T-helper 2 cell treated with Interferon-gamma antibody and Interleukin-4, amounts not matched to agents 5 μg/mL and 100 μg/mL, for 36 hours (primary cell): ENCODE data around the gene APOL6.

Source experiments
- DNase-seq: peaks from one replicate; pipeline ENCODE4 v3.0.0; 2021; ENCODE audit warnings: low spot score
- H3K27ac Mint-ChIP-seq: one replicate; pipeline ENCODE4 v1.8.0; 2021; ENCODE audit warnings: mild to moderate bottlenecking, mixed read lengths
- H3K27me3 Mint-ChIP-seq: one replicate; pipeline ENCODE4 v1.8.0; 2021; ENCODE audit warnings: low read depth, mixed read lengths
- H3K36me3 Mint-ChIP-seq: one replicate; pipeline ENCODE4 v1.8.0; 2021; ENCODE audit warnings: low read depth, mixed read lengths
- H3K4me1 Mint-ChIP-seq: one replicate; pipeline ENCODE4 v1.8.0; 2021; ENCODE audit warnings: low read depth, mixed read lengths
- H3K4me3 Mint-ChIP-seq: one replicate; pipeline ENCODE4 v1.8.0; 2022; ENCODE audit warnings: mild to moderate bottlenecking, moderate library complexity, mixed read lengths
- H3K9me3 Mint-ChIP-seq: one replicate; pipeline ENCODE4 v1.8.0; 2021; ENCODE audit warnings: mixed read lengths

The APOL6 gene, protein sequence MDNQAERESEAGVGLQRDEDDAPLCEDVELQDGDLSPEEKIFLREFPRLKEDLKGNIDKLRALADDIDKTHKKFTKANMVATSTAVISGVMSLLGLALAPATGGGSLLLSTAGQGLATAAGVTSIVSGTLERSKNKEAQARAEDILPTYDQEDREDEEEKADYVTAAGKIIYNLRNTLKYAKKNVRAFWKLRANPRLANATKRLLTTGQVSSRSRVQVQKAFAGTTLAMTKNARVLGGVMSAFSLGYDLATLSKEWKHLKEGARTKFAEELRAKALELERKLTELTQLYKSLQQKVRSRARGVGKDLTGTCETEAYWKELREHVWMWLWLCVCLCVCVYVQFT

DNA sequence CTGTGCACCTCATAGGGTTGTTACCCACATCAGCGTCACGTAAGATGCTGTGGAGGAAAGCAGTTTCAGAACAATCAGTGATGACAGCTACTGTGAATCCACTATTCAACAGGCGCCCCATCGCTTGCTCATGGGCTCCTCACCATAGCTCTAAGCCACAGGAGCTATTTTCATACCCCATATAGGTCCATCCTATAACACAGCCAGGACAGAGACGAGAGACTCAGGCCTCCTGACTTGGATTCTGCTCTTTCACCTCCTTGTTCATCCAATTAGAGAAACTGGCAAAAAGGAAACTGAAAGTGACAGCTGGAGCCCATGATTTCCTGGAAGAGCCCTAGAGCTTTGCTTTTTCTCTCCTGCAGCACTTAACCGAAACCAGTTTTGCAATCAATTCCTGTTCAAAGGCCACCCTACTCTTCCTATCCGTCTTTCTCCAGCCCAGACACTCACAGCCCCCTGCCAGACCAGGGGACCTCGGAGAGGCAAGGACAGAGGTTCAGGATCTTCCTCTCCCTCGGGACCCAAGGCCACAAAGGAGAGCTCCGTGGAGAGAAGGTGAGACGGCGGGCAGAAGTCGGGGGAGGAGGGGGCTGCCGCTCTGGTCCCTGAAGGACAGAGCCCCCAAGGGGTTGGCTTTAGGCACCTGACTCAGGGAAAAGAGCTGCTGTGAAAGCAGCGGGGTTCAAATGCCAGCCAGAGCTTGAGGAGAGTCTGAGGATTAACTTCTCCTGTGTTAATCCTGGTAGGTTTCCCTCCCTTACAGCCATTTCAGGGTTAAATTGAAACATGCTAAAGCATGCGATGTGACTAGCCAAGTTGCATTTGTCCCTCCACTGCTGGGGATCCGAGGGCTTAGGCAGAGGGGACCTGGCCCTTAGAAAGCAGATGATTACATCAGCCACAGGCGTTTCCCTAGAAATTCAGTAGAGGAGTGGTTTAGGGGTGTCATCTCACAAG is at the start of gene APOL6:
Gene APOL6, plus strand, starts transcription at position 381 of the 960 bp plus-strand sequence. CDS start 7,980 bp downstream, outside the sequence.
- H3K4me3 Mint-ChIP-seq = peak within 1 kb of the TSS; percentile 100
- peaks cover 45% of the 10 kb centered on the region for H3K36me3 Mint-ChIP-seq
- peaks cover 7% of the 10 kb centered on the region for H3K9me3 Mint-ChIP-seq
- no peaks in the 10 kb centered on the region for H3K27me3 Mint-ChIP-seq
- H3K4me1 Mint-ChIP-seq = peaks cover 24% of the 10 kb centered on the region
- peak within 1 kb of the TSS; percentile 100 for H3K27ac Mint-ChIP-seq
- peak; percentile 71 for DNase-seq

DNA sequence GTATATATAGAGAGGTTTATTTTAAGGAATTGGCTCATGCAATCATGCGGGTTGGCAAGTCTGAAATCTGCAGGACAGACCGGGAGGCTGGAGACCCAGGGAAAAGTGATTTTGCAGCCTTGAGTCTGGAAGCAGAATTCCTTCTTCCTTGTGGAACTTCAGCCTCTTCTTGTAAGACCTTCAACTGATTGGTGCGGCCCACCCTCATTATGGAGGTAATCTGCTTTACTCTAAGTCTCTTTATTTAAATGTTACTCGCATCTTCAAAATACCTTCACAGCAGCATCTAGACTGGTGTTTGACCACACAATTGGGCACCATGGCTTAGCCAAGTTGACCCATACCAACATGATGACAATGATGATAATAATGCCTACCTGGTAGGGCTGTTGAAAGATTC is 48.9 kb upstream of the APOL6 start:
- Mint-ChIP-seq H3K36me3 (no peaks in the 10 kb centered on the region), H3K27me3 (no peaks in the 10 kb centered on the region), H3K4me3 (no peak overlapping the region), H3K27ac (no peak overlapping the region), H3K4me1 (no peaks in the 10 kb centered on the region), H3K9me3 (no peaks in the 10 kb centered on the region)
- DNase-seq = no peak

DNA sequence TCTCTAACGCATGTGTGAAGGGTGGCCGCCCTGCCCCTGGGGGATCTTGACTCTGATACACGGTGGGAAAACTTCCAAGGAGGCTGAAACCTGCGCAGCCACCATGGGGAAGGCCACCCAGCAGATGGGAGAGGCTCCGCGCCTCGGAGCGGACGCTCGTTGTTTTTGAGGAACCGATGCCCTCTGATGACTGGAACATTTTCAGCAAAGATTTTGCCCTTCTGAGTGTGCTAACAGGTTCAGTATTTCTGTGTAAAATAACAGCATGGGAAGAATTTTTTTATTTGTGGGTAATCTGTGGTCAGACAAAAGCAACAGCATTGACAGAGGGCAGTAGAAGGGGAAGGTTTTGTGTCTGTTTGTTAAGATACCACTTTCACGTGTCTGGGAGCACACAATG is 47.8 kb upstream of the APOL6 start:
- no peaks in the 10 kb centered on the region for H3K9me3 Mint-ChIP-seq
- H3K4me1 Mint-ChIP-seq = peaks cover 6% of the 10 kb centered on the region
- H3K4me3 Mint-ChIP-seq = no peak overlapping the region
- DNase-seq = no peak
- no peaks in the 10 kb centered on the region for H3K36me3 Mint-ChIP-seq
- no peak overlapping the region for H3K27ac Mint-ChIP-seq
- H3K27me3 Mint-ChIP-seq = no peaks in the 10 kb centered on the region

DNA sequence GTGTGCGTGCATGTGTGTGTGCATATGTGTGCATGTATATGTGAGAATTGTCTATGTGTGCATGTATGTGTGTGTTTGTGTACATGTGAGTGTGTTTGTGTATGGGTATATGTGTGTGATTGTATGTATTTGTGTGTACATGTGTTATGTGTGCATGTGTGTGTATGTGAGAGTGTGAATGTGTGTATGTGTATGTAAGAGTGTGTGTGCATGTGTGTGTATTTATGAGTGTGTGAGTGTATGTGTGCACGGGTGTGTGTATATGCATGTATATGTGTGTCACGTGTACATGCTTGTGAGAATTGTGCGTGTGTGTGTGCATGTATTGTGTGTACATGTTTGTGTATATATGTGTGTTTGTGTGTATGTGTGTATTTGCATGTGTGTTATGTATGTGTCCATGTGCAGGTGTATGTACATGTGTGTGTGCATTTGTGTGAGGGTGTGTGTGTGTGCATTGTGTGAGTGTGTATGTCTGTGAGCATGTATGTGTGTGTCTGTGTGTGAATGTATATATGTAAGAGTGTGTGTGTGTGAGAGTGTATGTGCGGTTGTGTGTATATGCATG is 47.1 kb upstream of the APOL6 start:
- no peak for DNase-seq
- H3K27ac Mint-ChIP-seq = no peak overlapping the region
- H3K4me3 Mint-ChIP-seq = no peak overlapping the region
- H3K36me3 Mint-ChIP-seq = no peaks in the 10 kb centered on the region
- H3K9me3 Mint-ChIP-seq = no peaks in the 10 kb centered on the region
- H3K27me3 Mint-ChIP-seq = no peaks in the 10 kb centered on the region
- peaks cover 8% of the 10 kb centered on the region for H3K4me1 Mint-ChIP-seq

DNA sequence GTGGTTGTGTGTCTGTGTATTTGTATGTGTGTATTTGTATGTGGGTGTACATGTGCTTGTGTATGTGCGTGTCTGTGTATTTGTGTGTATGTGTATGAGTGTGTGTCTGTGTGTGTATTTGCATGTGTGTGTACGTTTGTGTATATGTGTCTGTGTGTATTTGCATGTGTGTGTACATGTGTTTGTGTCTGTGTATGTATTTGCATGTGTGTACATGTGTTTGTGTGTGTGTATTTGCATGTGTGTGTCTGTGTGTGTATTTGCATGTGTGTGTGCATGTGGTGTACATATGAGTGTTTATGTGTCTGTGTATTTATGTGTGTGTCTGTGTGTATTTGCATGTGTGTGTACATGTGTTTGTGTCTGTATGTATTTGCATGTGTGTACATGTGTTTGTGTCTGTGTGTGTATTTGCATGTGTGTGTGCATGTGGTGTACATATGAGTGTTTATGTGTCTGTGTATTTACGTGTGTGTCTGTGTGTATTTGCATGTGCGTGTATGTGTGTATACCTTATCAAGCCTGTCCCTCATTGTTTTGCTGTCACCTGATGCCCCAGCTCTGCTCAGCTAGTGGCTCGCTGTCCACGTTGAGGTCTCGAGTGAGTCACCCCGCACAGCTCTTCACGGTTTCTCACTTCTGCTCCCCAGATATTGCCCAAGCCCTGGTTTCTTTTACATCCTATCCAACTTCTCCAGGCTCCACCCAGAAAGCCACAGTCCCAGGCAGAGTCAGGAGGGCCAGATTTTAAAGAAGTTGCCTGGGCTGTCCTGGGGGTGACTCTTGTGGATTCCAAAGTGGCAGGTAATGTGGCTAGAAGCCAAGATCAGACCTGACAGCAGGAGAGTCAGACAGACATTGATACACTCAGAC is 46.3 kb upstream of the APOL6 start:
- no peaks in the 10 kb centered on the region for H3K36me3 Mint-ChIP-seq
- no peak overlapping the region for H3K4me3 Mint-ChIP-seq
- DNase-seq = no peak
- no peak overlapping the region for H3K27ac Mint-ChIP-seq
- H3K9me3 Mint-ChIP-seq = no peaks in the 10 kb centered on the region
- H3K27me3 Mint-ChIP-seq = no peaks in the 10 kb centered on the region
- H3K4me1 Mint-ChIP-seq = peaks cover 8% of the 10 kb centered on the region

DNA sequence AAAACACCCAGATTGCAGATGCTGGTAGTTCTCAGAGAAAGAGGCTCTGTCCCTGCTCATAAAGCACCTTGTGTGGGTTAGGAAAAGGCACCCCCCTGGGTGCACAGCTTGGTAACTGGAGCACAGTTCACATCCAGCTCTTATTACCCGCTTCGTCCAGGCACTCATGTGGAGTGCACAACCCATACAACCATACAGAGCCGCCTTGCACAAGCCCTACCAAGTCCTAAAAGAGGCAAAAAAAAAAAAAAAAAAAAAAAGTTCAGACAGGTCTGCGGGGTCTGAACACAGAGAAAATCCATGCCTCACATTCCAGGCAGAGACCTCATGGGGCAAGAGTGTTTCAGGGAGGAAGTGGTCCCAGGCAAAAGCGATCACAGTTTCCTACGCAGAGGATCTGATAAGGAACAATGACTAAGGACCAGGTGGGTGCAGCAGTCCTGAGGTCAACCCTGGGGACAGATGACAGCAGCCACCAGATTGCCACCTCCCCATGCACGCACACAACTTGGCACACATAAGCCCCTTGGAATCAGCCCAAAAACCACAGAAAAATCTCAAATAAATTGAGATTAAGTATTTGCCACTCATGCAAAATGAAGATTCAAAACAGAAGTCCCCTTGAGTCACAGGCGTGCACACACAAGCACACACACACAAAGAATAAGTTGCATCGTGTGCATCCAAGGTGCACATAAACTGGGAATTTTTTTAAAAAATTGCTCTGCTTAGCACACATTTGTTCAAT is 43.5 kb upstream of the APOL6 start:
- Mint-ChIP-seq H3K36me3 (no peaks in the 10 kb centered on the region), H3K27ac (no peak overlapping the region), H3K4me3 (no peak overlapping the region), H3K27me3 (peaks cover 5% of the 10 kb centered on the region), H3K4me1 (peaks cover 8% of the 10 kb centered on the region), H3K9me3 (no peaks in the 10 kb centered on the region)
- DNase-seq = peak; percentile 73

DNA sequence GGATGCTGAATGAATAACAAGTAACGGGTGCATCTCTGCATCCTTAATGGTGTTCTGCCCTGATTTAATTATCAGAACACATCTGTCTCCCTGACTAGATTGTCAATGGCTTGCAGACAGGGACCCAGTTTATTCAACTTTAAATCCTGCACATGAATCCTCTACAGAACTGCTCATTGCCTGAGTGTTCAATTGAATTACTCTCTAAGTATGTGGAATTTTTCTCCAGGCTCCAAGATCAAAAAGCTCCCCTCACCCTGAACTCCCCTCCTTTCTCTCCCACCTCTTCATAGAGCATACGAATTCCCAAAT is 42.9 kb upstream of the APOL6 start:
- DNase-seq = no peak
- H3K4me3 Mint-ChIP-seq = no peak overlapping the region
- H3K9me3 Mint-ChIP-seq = no peaks in the 10 kb centered on the region
- H3K27ac Mint-ChIP-seq = no peak overlapping the region
- H3K36me3 Mint-ChIP-seq = no peaks in the 10 kb centered on the region
- H3K27me3 Mint-ChIP-seq = peaks cover 5% of the 10 kb centered on the region
- H3K4me1 Mint-ChIP-seq = peaks cover 8% of the 10 kb centered on the region

DNA sequence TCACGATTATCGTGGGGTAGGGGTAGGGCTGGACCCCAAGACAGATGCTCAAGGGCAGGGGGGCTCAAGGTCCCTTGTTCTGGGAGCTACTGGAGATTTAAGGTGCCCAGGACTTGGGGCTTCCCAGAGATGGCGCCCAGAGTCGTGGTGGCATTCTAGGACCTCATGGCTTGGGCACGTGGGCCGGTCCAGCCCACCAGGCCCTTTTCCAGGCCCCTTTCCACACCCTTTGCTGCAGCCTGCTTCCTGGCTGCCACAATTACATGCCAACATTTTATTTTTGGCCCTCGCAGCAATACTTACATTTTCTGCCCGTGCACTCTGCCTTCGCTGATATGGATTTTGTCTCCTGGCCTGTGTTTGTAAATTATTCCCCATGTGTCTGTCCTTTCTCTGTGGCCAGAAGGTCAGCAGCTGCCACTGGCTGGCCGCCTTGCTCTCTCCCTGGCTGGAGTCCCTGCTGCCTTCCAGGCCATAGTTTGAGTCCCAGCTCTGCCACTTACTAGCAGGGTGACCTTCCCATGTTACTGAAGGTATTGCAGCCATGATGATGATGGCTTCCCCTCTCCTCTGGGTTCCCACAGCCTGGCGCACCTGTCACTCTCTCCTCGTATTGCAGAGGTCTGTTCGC is 42.3 kb upstream of the APOL6 start:
- H3K36me3 Mint-ChIP-seq = no peaks in the 10 kb centered on the region
- no peak overlapping the region for H3K4me3 Mint-ChIP-seq
- no peak overlapping the region for H3K27ac Mint-ChIP-seq
- H3K9me3 Mint-ChIP-seq = no peaks in the 10 kb centered on the region
- peaks cover 5% of the 10 kb centered on the region for H3K27me3 Mint-ChIP-seq
- peaks cover 10% of the 10 kb centered on the region for H3K4me1 Mint-ChIP-seq
- no peak for DNase-seq

DNA sequence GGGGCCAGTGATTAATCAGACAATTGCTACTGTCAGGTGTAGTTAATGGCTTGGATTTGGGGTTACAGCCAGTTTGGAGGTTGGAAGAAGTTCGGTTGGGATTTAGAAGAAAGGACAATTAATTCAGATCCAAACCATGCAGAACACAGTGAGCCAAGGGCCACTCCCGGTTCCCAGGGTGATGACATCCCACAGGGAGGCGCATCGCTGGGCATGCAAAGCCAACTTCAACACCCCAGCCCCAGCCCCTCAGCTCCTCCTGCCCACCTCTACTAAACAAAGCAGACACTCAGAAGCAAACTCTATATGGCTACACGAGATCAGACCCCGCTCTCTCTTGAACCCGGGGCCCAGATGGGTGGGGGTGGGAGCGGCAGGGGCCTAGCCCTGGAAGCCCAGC is 41.3 kb upstream of the APOL6 start:
- Mint-ChIP-seq H3K27me3 (peaks cover 5% of the 10 kb centered on the region), H3K4me1 (peaks cover 18% of the 10 kb centered on the region), H3K36me3 (no peaks in the 10 kb centered on the region), H3K9me3 (no peaks in the 10 kb centered on the region), H3K4me3 (no peak overlapping the region), H3K27ac (no peak overlapping the region)
- DNase-seq = no peak

DNA sequence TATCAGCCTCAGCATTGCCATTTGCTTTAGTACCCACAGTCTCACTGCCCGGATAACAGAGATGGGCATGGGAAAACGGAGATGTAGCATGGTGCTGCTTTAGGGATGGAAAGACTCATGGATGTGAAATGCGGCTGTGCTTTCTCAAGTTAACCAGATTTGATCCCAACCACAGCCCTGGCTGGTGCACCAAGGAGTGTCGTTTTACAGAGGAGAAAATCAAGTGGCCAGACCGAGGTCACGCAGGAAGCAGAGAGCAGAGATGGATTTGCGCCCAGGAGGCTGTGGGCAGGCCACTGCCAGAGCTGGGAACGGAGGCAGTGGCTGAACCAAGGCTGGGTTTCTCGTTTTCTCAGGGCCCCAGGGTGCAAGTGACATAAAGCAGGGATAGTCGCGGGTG is 40.2 kb upstream of the APOL6 start:
- H3K27ac Mint-ChIP-seq = no peak overlapping the region
- peaks cover 5% of the 10 kb centered on the region for H3K27me3 Mint-ChIP-seq

DNA sequence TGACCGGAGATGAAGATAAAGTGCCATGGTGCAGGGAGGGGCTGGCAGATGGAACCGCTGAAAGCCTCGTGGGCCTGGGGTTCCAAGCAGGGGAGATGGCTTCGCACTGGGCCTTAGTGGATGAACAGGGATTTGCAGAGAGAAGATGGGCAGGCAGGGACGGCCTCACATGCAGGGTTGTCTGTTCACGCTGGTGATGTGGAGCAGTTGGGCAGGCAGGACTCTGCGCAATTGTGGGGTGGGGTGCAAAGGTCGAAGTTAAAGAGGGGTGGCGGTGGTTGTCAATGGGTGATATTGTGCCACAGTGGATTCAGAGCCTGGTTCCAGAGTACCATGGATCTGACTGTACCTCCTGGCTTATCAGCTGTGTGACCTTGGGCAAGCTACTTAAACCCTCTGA is 39.0 kb upstream of the APOL6 start:
- no peaks in the 10 kb centered on the region for H3K9me3 Mint-ChIP-seq
- H3K4me3 Mint-ChIP-seq = no peak overlapping the region
- peaks cover 5% of the 10 kb centered on the region for H3K27me3 Mint-ChIP-seq

More for the DNA sequence above, 40.2 kb upstream of the APOL6 start:
- no peaks in the 10 kb centered on the region for H3K36me3 Mint-ChIP-seq
- H3K9me3 Mint-ChIP-seq = no peaks in the 10 kb centered on the region
- H3K4me1 Mint-ChIP-seq = peaks cover 21% of the 10 kb centered on the region
- no peak overlapping the region for H3K4me3 Mint-ChIP-seq
- no peak for DNase-seq

DNA sequence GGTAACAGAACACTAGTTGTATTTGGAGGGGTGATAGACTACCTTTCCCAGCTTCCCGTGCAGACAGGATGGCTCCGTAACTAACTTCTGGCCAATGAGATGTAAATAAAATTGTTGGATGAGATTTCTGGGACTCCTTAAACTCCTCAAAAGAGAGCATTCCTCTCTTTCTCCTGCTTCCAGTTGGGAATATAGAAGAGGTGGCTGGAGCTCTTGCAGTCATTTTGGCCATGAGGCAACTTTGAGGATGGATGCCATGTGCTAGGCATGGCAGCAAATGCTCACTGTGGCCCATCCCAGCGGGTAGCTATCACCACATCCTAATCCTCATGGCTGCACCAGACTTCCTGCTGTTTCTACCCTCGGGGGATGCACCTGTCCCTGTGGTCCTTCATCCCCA is 38.5 kb upstream of the APOL6 start:
- Mint-ChIP-seq H3K36me3 (no peaks in the 10 kb centered on the region), H3K4me3 (no peak overlapping the region), H3K27ac (no peak overlapping the region), H3K4me1 (peaks cover 18% of the 10 kb centered on the region), H3K27me3 (peaks cover 5% of the 10 kb centered on the region), H3K9me3 (no peaks in the 10 kb centered on the region)
- no peak for DNase-seq

More for the DNA sequence above, 39.0 kb upstream of the APOL6 start:
- H3K4me1 Mint-ChIP-seq = peaks cover 21% of the 10 kb centered on the region
- DNase-seq = no peak
- H3K36me3 Mint-ChIP-seq = no peaks in the 10 kb centered on the region
- no peak overlapping the region for H3K27ac Mint-ChIP-seq
